SH-SY5Y (cell line): ENCODE measurements around the gene KIF4A.

Experiments
- GATA2 ChIP-seq: IDR thresholded peaks from 2 replicates; pipeline ENCODE4 v1.6.1; 2011; ENCODE audit warnings: mild to moderate bottlenecking, low read depth, low read length
- GATA3 ChIP-seq: IDR thresholded peaks from 2 replicates; pipeline ENCODE4 v1.6.1; 2011; ENCODE audit warnings: low read depth, mild to moderate bottlenecking, low read length, moderate library complexity

- no peak for TF ChIP-seq GATA2
- no peak for TF ChIP-seq GATA3
Measured at GRCh38 chrX:70346418-70347070, 56.6 kb downstream of the KIF4A start.
